ENCODE results near the gene PSPC1. TPM values are rescaled to one million over a fixed set of nuclear protein-coding genes. Genes with fewer than 3 reads are reported as not detected.

The PSPC1 gene
- polyA plus RNA-seq, 1 experiment, result 42.9 TPM

GRCh38 chr13:19759669-19760068 lies 23.1 kb downstream of the PSPC1 start:
- DNase-seq (ENCODE audit: low read depth, low spot score), result no peak
- TF ChIP-seq, protein P1, sequence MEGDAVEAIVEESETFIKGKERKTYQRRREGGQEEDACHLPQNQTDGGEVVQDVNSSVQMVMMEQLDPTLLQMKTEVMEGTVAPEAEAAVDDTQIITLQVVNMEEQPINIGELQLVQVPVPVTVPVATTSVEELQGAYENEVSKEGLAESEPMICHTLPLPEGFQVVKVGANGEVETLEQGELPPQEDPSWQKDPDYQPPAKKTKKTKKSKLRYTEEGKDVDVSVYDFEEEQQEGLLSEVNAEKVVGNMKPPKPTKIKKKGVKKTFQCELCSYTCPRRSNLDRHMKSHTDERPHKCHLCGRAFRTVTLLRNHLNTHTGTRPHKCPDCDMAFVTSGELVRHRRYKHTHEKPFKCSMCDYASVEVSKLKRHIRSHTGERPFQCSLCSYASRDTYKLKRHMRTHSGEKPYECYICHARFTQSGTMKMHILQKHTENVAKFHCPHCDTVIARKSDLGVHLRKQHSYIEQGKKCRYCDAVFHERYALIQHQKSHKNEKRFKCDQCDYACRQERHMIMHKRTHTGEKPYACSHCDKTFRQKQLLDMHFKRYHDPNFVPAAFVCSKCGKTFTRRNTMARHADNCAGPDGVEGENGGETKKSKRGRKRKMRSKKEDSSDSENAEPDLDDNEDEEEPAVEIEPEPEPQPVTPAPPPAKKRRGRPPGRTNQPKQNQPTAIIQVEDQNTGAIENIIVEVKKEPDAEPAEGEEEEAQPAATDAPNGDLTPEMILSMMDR (IDR thresholded peaks at IDR 0.05; ENCODE audit: low read depth, low read length), result no peak
- H3K27ac ChIP-seq (ENCODE audit: low read depth, low read length), result no peak overlapping the region
- no peaks in the 10 kb centered on the region for H3K27me3 ChIP-seq (ENCODE audit: control insufficient read depth, insufficient read depth, low read length)
- H3K4me3 ChIP-seq (ENCODE audit: low read depth, low read length), result no peak overlapping the region
- ChIA-PET CTCF (no interaction called here), POLR2A (interaction anchor here (0.7 kb wide), 1 partner anchor 129 kb away, joined by 3 read pairs; no protein-coding TSS in a partner anchor)
- no peaks in the 10 kb centered on the region for H3K9me3 ChIP-seq (ENCODE audit: control insufficient read depth, insufficient read depth, low read length)

DNA sequence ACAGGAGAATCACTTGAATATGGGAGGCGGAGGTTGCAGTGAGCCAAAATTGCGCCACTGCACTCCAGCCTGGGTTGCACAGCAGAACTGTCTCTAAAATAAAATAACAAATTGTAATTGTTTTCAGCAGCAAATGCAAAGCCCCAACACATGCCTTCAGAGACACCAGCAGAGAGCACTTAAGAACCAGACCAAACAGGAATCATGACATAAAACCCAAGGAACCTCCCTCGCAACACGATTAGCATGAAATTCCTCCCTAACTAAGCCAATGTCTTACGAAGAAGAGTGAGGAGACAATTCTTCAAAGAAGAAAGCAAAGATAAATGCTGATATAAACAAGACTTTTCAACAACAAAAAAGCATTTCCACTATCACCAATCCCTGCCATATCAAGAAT lies 40.1 kb downstream of the PSPC1 start:
- Histone ChIP-seq H3K9me3 (ENCODE audit: control insufficient read depth, insufficient read depth, low read length) (no peaks in the 10 kb centered on the region), H3K27ac (ENCODE audit: low read depth, low read length) (no peak overlapping the region), H3K27me3 (ENCODE audit: control insufficient read depth, insufficient read depth, low read length) (no peaks in the 10 kb centered on the region), H3K4me3 (ENCODE audit: low read depth, low read length) (no peak overlapping the region)
- POLR2A ChIA-PET, result no interaction called here
- TF ChIP-seq, protein P1 (IDR thresholded peaks at IDR 0.05; ENCODE audit: low read depth, low read length), result no peak
- no peak for DNase-seq (ENCODE audit: low read depth, low spot score)
- CTCF ChIA-PET, result interaction anchor here (0.6 kb wide), 1 partner anchor 15 kb away, joined by 3 read pairs; no protein-coding TSS in a partner anchor

- POLR2A ChIA-PET, result no interaction called here
- no peak overlapping the region for H3K27ac ChIP-seq (ENCODE audit: low read depth, low read length)
- H3K4me3 ChIP-seq (ENCODE audit: low read depth, low read length), result no peak overlapping the region
- H3K27me3 ChIP-seq (ENCODE audit: control insufficient read depth, insufficient read depth, low read length), result no peaks in the 10 kb centered on the region
- TF ChIP-seq, protein P1 (IDR thresholded peaks at IDR 0.05; ENCODE audit: low read depth, low read length), result no peak
- no peaks in the 10 kb centered on the region for H3K9me3 ChIP-seq (ENCODE audit: control insufficient read depth, insufficient read depth, low read length)
- CTCF ChIA-PET, result no interaction called here
- no peak for DNase-seq (ENCODE audit: low read depth, low spot score)
These were observed 44.7 kb downstream of the PSPC1 start for GRCh38 chr13:19737844-19738557.

GRCh38 chr13:19726611-19727010 lies 56.1 kb downstream of the PSPC1 start:
- DNase-seq (ENCODE audit: low read depth, low spot score), result no peak
- no peak overlapping the region for H3K27ac ChIP-seq (ENCODE audit: low read depth, low read length)
- no peaks in the 10 kb centered on the region for H3K9me3 ChIP-seq (ENCODE audit: control insufficient read depth, insufficient read depth, low read length)
- no peak overlapping the region for H3K4me3 ChIP-seq (ENCODE audit: low read depth, low read length)
- ChIA-PET POLR2A (no interaction called here), CTCF (interaction anchor here (0.6 kb wide), 1 partner anchor 117 kb away, joined by 4 read pairs; no protein-coding TSS in a partner anchor)
- TF ChIP-seq, protein P1 (IDR thresholded peaks at IDR 0.05; ENCODE audit: low read depth, low read length), result no peak
- no peaks in the 10 kb centered on the region for H3K27me3 ChIP-seq (ENCODE audit: control insufficient read depth, insufficient read depth, low read length)

GRCh38 chr13:19725320-19725719 lies 57.4 kb downstream of the PSPC1 start:
- DNase-seq (ENCODE audit: low read depth, low spot score), result no peak
- CTCF ChIA-PET, result no interaction called here
- no peak overlapping the region for H3K27ac ChIP-seq (ENCODE audit: low read depth, low read length)
- TF ChIP-seq, protein P1 (IDR thresholded peaks at IDR 0.05; ENCODE audit: low read depth, low read length), result no peak
- no peaks in the 10 kb centered on the region for H3K9me3 ChIP-seq (ENCODE audit: control insufficient read depth, insufficient read depth, low read length)
- no peak overlapping the region for H3K4me3 ChIP-seq (ENCODE audit: low read depth, low read length)
- no peaks in the 10 kb centered on the region for H3K27me3 ChIP-seq (ENCODE audit: control insufficient read depth, insufficient read depth, low read length)
- POLR2A ChIA-PET, result no interaction called here
